ENCODE results near the gene TSHR.

- no peak for TF ChIP-seq CTCF (IDR thresholded peaks at IDR 0.05; ENCODE audit: extremely low read depth in 1 of 2, insufficient read depth in 1 of 2, low read depth in 1 of 2, low read length in 2 of 2)
- no peak for TF ChIP-seq EZH2 (IDR thresholded peaks at IDR 0.05; ENCODE audit: borderline replicate concordance, low read depth, low read length, severe bottlenecking)
- no peak for TF ChIP-seq POLR2AphosphoS5 (IDR thresholded peaks at IDR 0.05; ENCODE audit: insufficient read depth, low read depth, low read length)
- no peak for TF ChIP-seq JUN (IDR thresholded peaks at IDR 0.05; ENCODE audit: borderline replicate concordance, insufficient read depth, insufficient read length, low read depth)
These were observed 19.3 kb downstream of the TSHR start for GRCh38 chr14:80974679-80975078.
